22Rv1 (cell line): ENCODE results near the gene KRTAP17-1.

Experiments
- ZFX ChIP-seq: fragments of 450-650 bp; IDR thresholded peaks from 2 replicates; pipeline ENCODE4 v1.6.1; 2017; ENCODE audit warnings: antibody characterized with exemption, borderline replicate concordance
- TF ChIP-seq, protein P1 (sequence below): fragments of 450-650 bp; IDR thresholded peaks from 2 replicates; pipeline ENCODE4 v1.5.1; 2017; ENCODE audit warnings: mild to moderate bottlenecking

DNA sequence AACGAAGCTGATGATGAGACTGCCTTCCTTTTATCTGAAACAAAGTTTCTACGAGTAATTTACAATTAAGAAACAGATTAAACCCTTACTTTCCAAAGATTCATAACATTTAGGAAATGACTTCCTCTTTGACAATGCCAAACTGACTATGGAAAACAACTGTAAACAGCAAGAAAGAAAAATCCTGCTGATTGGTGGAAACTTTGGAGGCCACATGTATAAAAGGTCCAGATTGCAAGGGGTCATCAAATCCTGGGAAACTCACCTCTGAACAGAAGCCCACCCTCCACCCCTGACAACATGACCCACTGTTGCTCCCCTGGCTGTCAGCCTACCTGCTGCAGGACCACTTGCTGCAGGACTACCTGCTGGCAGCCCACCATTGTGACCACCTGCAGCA is 50.4 kb downstream of the KRTAP17-1 start, which contains the start of gene KRTAP9-6:
- TF ChIP-seq, protein P1, sequence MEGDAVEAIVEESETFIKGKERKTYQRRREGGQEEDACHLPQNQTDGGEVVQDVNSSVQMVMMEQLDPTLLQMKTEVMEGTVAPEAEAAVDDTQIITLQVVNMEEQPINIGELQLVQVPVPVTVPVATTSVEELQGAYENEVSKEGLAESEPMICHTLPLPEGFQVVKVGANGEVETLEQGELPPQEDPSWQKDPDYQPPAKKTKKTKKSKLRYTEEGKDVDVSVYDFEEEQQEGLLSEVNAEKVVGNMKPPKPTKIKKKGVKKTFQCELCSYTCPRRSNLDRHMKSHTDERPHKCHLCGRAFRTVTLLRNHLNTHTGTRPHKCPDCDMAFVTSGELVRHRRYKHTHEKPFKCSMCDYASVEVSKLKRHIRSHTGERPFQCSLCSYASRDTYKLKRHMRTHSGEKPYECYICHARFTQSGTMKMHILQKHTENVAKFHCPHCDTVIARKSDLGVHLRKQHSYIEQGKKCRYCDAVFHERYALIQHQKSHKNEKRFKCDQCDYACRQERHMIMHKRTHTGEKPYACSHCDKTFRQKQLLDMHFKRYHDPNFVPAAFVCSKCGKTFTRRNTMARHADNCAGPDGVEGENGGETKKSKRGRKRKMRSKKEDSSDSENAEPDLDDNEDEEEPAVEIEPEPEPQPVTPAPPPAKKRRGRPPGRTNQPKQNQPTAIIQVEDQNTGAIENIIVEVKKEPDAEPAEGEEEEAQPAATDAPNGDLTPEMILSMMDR, result no peak
- TF ChIP-seq ZFX, result no peak
